MCF 10A (cell line): Measurements from ENCODE around the gene TMEM243. TPM values are rescaled to one million over a fixed set of nuclear protein-coding genes. Genes with fewer than 3 reads are reported as not detected.

Source experiments
- BruUV-seq: library from RNA; stranded (reverse); fragments of 400-500 nt; replicated peaks from 2 replicates; lab custom pipeline; 2021; lab: Mats Ljungman, UMichigan
- CTCF ChIA-PET: fragments of 300-600 bp; sonication (Branson Sonifier 250); formaldehyde crosslinking; extraction: SDS; loops from one replicate; lab custom pipeline; 2021; ENCODE audit warnings: antibody characterized with exemption, inconsistent platforms; lab: Yijun Ruan, JAX
- POLR2A ChIA-PET: fragments of 300-600, 350-650 bp; sonication (Branson Sonifier 250); formaldehyde crosslinking; extraction: SDS; loops from one replicate; lab custom pipeline; 2020; ENCODE audit warnings: antibody characterized with exemption, inconsistent platforms; lab: Yijun Ruan, JAX
- DNase-seq: peaks from one replicate; pipeline ENCODE4 v3.0.0-alpha.2; 2018; ENCODE audit not compliant: unreplicated experiment
- H3K27ac Mint-ChIP-seq: one replicate; pipeline ENCODE4 v1.8.0; 2022; ENCODE audit warnings: mild to moderate bottlenecking, low read depth, mixed read lengths; ENCODE audit not compliant: unreplicated experiment
- H3K27me3 Mint-ChIP-seq: one replicate; pipeline ENCODE4 v1.8.0; 2022; ENCODE audit warnings: mixed read lengths; ENCODE audit not compliant: insufficient read depth, unreplicated experiment
- H3K36me3 Mint-ChIP-seq: one replicate; pipeline ENCODE4 v1.8.0; 2022; ENCODE audit warnings: mild to moderate bottlenecking, moderate library complexity, mixed read lengths; ENCODE audit not compliant: insufficient read depth, unreplicated experiment
- H3K4me1 Mint-ChIP-seq: one replicate; pipeline ENCODE4 v1.8.0; 2022; ENCODE audit warnings: mixed read lengths; ENCODE audit not compliant: insufficient read depth, unreplicated experiment
- H3K4me3 Mint-ChIP-seq: one replicate; pipeline ENCODE4 v1.8.0; 2022; ENCODE audit warnings: mild to moderate bottlenecking, moderate library complexity, mixed read lengths; ENCODE audit not compliant: unreplicated experiment
- H3K9me3 Mint-ChIP-seq: one replicate; pipeline ENCODE4 v1.8.0; 2022; ENCODE audit warnings: mixed read lengths; ENCODE audit not compliant: unreplicated experiment
- CTCF ChIP-seq: fragments of 200-600 bp; IDR thresholded peaks from one replicate; pipeline ENCODE4 v1.8.0; 2022; ENCODE audit warnings: antibody characterized with exemption, mild to moderate bottlenecking; ENCODE audit not compliant: unreplicated experiment
- intact Hi-C: fragments of 100-400 bp; cut with micrococcal nuclease; formaldehyde crosslinking; loops from 2 replicates; pipeline ENCODE4 v1.14.1; 2022
- total RNA-seq: library from RNA; stranded (reverse); gene quantifications from 2 replicates; pipeline ENCODE4 v1.2.3, GENCODE V29; 2022

TMEM243 gene
- total RNA-seq, 1 experiment from 2014 or later: 23.0 TPM

- Mint-ChIP-seq H3K27me3 (no peaks in the 10 kb centered on the region), H3K4me3 (peak overlapping the region; percentile 82), H3K36me3 (peaks cover 12% of the 10 kb centered on the region), H3K4me1 (peaks cover 18% of the 10 kb centered on the region), H3K9me3 (no peaks in the 10 kb centered on the region), H3K27ac (peak overlapping the region; percentile 98)
- ChIA-PET CTCF (interaction anchor here (0.7 to 7.9 kb wide), 13 partner anchors 13 to 563 kb away, joined by 3 to 129 read pairs (median 3); partner anchors contain the start of gene TMEM243), POLR2A (interaction anchor here (0.7 to 8.5 kb wide), 25 partner anchors 8 to 960 kb away, joined by 3 to 154 read pairs (median 4); partner anchors contain the start of genes CROT, DBF4, ELAPOR2 and SLC25A40)
- no peak for TF ChIP-seq CTCF
- peak; percentile 37 for DNase-seq
- TSS peak; percentile 47 for BruUV-seq
- intact Hi-C loops: loop anchor here (2.0 to 10.0 kb wide), 4 partner anchors 66 to 192 kb away; partner anchors contain the start of genes CROT, ELAPOR2 and TMEM243
These were observed 66.5 kb downstream of the TMEM243 start for GRCh38 chr7:87152897-87153641.

- Mint-ChIP-seq H3K36me3 (peaks cover 7% of the 10 kb centered on the region), H3K9me3 (no peaks in the 10 kb centered on the region), H3K27ac (peak within 1 kb of the TSS; percentile 98), H3K4me1 (peaks cover 18% of the 10 kb centered on the region), H3K4me3 (peak within 1 kb of the TSS; percentile 82), H3K27me3 (no peaks in the 10 kb centered on the region)
- TF ChIP-seq CTCF: no peak
- DNase-seq: peak; percentile 96
- ChIA-PET CTCF (interaction anchor here (0.6 to 7.9 kb wide), 13 partner anchors 10 to 265 kb away, joined by 3 to 129 read pairs (median 5); partner anchors contain the start of gene TMEM243), POLR2A (interaction anchor here (0.6 to 8.5 kb wide), 27 partner anchors 9 to 724 kb away, joined by 3 to 154 read pairs (median 4); partner anchors contain the start of genes CROT, DBF4, ELAPOR2 and SLC25A40)
- intact Hi-C loops: loop anchor here (2.0 to 10.0 kb wide), 4 partner anchors 66 to 192 kb away; partner anchors contain the start of genes CROT, ELAPOR2 and TMEM243
- no TSS peak for BruUV-seq
These were observed 67.2 kb downstream of the TMEM243 start, which contains the start of gene DMTF1 for GRCh38 chr7:87152112-87152896. Gene DMTF1 (plus strand): TSS chr7:87152453. CDS start chr7:87164942, 12,489 bp downstream.

- intact Hi-C loops: loop anchor here (2.0 to 10.0 kb wide), 4 partner anchors 67 to 193 kb away; partner anchors contain the start of genes CROT, ELAPOR2 and TMEM243
- TF ChIP-seq CTCF: no peak
- H3K4me1 Mint-ChIP-seq: peaks cover 13% of the 10 kb centered on the region
- peak overlapping the region; percentile 82 for H3K4me3 Mint-ChIP-seq
- peaks cover 7% of the 10 kb centered on the region for H3K36me3 Mint-ChIP-seq
- no peak for DNase-seq
- ChIA-PET POLR2A (interaction anchor here (0.6 to 8.5 kb wide), 17 partner anchors 9 to 251 kb away, joined by 3 to 154 read pairs (median 13); partner anchors contain the start of genes CROT, ELAPOR2 and TMEM243), CTCF (interaction anchor here (0.6 to 7.9 kb wide), 11 partner anchors 9 to 266 kb away, joined by 3 to 129 read pairs (median 5); no protein-coding TSS in a partner anchor)
- peak overlapping the region; percentile 98 for H3K27ac Mint-ChIP-seq
- no peaks in the 10 kb centered on the region for H3K27me3 Mint-ChIP-seq
- TSS peak; percentile 86 for BruUV-seq
- no peaks in the 10 kb centered on the region for H3K9me3 Mint-ChIP-seq
These were observed 67.8 kb downstream of the TMEM243 start for GRCh38 chr7:87151729-87152111.
